Measurements from ENCODE around the gene CD180.

DNA sequence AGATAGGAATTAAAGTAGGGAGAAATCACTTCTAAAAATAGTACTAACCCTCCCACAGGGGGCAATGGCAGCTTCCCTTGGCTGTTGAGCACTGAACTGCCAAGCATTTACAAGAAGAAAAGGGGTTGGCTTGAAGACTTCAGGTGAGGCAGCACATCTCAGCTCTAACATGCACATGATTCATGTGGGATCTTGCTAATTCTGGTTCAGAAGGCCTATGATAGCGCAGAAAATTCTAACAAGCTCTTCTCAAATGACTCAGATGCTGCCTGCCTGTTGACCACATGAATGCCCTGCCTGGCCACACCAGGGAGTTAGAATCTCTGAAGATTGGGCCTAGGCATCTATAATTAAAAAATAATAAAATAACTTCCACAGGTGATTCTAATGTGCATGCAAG, 22.6 kb downstream of the CD180 start:
- TF ChIP-seq POLR2AphosphoS5 (IDR thresholded peaks at IDR 0.05; ENCODE audit: low read depth, low read length): no peak
- TF ChIP-seq, protein P1, sequence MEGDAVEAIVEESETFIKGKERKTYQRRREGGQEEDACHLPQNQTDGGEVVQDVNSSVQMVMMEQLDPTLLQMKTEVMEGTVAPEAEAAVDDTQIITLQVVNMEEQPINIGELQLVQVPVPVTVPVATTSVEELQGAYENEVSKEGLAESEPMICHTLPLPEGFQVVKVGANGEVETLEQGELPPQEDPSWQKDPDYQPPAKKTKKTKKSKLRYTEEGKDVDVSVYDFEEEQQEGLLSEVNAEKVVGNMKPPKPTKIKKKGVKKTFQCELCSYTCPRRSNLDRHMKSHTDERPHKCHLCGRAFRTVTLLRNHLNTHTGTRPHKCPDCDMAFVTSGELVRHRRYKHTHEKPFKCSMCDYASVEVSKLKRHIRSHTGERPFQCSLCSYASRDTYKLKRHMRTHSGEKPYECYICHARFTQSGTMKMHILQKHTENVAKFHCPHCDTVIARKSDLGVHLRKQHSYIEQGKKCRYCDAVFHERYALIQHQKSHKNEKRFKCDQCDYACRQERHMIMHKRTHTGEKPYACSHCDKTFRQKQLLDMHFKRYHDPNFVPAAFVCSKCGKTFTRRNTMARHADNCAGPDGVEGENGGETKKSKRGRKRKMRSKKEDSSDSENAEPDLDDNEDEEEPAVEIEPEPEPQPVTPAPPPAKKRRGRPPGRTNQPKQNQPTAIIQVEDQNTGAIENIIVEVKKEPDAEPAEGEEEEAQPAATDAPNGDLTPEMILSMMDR (IDR thresholded peaks at IDR 0.05): no peak
- TF ChIP-seq TCF7L2 (IDR thresholded peaks at IDR 0.05; ENCODE audit: low read depth, low read length): no peak
